Upper lobe of left lung (tissue), 6 donors: ENCODE results near the gene RHBDF1. TPM values are rescaled to one million over a fixed set of nuclear protein-coding genes. Genes with fewer than 3 reads are reported as not detected.
"Not testable (repeated sequence)": the region's sequence is repeated elsewhere in the genome, so short reads cannot be mapped to it uniquely, and the experiment has no call there.

Source experiments
- ATAC-seq, 2 donors: fragments of 200-7000 bp; cut with Tn5 transposase; one replicate each; pipeline ENCODE4 v1.9.1; 2022; ENCODE audit warnings: mild to moderate bottlenecking in 2 of 2, moderate library complexity in 2 of 2; ENCODE audit not compliant: low FRiP score in 2 of 2
- DNase-seq, 2 donors: peaks; one replicate each; pipeline ENCODE4 v3.0.0-alpha.2; 2019 to 2020
- H3K27ac ChIP-seq, 4 donors: fragments of 200-600 bp; sonication (generic); one replicate each; pipeline ENCODE4 v1.5.1; 2016 to 2019
- H3K27me3 ChIP-seq, 4 donors: fragments of 200-600 bp; sonication (generic); one replicate each; pipeline ENCODE4 v1.5.1; 2017 to 2019
- H3K36me3 ChIP-seq, 4 donors: fragments of 200-600 bp; sonication (generic); one replicate each; pipeline ENCODE4 v1.5.1; 2016 to 2019
- H3K4me1 ChIP-seq, 4 donors: fragments of 200-600 bp; sonication (generic); one replicate each; pipeline ENCODE4 v1.5.1; 2018 to 2019
- H3K4me3 ChIP-seq, 4 donors: fragments of 200-600 bp; sonication (generic); one replicate each; pipeline ENCODE4 v1.5.1; 2017 to 2019; ENCODE audit warnings: mild to moderate bottlenecking in 2 of 4, moderate library complexity in 1 of 4
- H3K9me3 ChIP-seq, 4 donors: fragments of 200-600 bp; sonication (generic); one replicate each; pipeline ENCODE4 v1.5.1; 2018 to 2019
- EP300 ChIP-seq, 4 donors: sonication (generic); formaldehyde crosslinking; IDR thresholded peaks; one replicate each; pipeline ENCODE4 v1.5.1; 2017; ENCODE audit warnings: antibody characterized with exemption in 4 of 4, control low read depth in 2 of 4
- POLR2A ChIP-seq, 4 donors: fragments of 450-650 bp; IDR thresholded peaks; one replicate each; pipeline ENCODE4 v1.5.1; 2016 to 2017; ENCODE audit warnings: antibody characterized with exemption in 4 of 4, mild to moderate bottlenecking in 2 of 4
- POLR2AphosphoS5 ChIP-seq, 2 donors: sonication (generic); formaldehyde crosslinking; IDR thresholded peaks; one replicate each; pipeline ENCODE4 v1.5.1; 2017; ENCODE audit warnings: antibody characterized with exemption in 2 of 2
- WGBS, 2 donors: methylation state at CpG; one replicate each; pipeline ENCODE4 v1.1.5; 2017 to 2018; 5-methylcytosine and 5-hydroxymethylcytosine counted together
- total RNA-seq, 6 donors: library from RNA; depleted of rRNA in 4 of 6; stranded (reverse); fragments of >200 nt in 4 of 6; gene quantifications; one replicate each; pipeline versions ENCODE4 v1.1.0 to v1.2.1, GENCODE V29; 2016 to 2021
- TF ChIP-seq, protein P1 (sequence below), 6 experiments: fragments of 450-650 bp in 4 of 6; fragments of 200-600 bp in 2 of 6; sonication (generic) in 2 of 6; IDR thresholded peaks; one replicate each; pipeline ENCODE4 v1.5.1; 2016 to 2019; ENCODE audit warnings: antibody characterized with exemption in 6 of 6
- donor health status: DM: no; HTN: no; CAD: no; lungs with moderate emphysema.
- donor health status: DM: no; HTN: yes; CAD: no; lungs with severe emphysema.

The RHBDF1 gene
- total RNA-seq, 6 donors from 2014 or later, result 24.4 to 110 (median 46.3) TPM

DNA sequence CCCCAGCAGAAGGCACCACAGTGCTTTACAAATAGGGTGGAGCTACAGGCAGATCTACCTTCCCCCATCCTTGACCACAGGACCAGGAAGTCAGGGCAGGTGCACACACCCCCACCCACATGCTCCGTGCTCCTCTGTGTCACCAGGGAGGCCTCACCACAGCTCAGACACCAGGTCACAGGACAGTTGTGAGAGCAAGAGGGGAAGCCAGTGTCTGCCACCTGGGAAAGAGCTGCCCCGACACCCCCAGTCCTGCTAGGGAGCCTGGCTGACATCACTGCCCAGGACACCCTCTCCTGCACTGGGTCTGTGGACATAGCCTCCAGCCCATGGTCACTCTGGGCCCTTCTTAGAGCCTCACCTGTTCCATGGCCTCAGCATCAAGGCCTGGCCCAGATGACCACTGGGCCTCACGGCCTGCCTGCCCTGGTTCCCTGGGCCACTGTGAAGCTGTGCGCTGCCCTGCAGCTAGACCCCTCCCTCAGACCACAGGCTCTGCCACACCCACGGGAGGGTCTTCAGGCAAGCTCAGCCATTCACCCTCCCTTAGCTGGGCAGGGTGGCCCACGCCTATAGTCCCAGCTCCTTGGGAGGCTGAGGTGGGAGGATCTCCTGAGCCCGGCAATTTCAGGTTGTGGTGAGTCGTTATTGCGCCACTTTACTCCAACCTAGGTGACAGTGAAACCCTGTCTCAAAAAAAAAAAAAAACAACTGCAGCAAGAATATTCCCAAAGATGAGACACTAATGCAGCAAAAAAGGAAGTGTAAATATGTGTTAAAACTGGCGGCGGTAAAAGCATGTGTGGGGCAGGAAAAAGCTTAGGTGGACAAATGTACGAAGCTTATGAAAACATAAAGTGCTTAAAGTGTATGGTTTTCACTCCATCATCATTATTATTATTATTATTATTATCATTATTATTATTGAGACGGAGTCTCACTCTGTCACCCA, 33.2 kb downstream of the RHBDF1 start:
- Histone ChIP-seq H3K9me3 (no peaks in the 10 kb centered on the region), H3K27ac (peak overlapping the region in 1 of 4 donors; percentile 39), H3K4me3 (no peak overlapping the region), H3K27me3 (no peaks in the 10 kb centered on the region), H3K36me3 (no peaks in the 10 kb centered on the region), H3K4me1 (peaks cover 0 to 19% (median 9%) of the 10 kb centered on the region in 4 donors)
- peak in 1 of 2 donors; percentile 67 for DNase-seq
- 72 to 82% methylated on average over 11 to 13 of the region's 13 CpGs for WGBS, 2 donors
- TF ChIP-seq EP300 (IDR thresholded peaks at IDR 0.05) (no peak), POLR2A (IDR thresholded peaks at IDR 0.05) (no peak), POLR2AphosphoS5 (IDR thresholded peaks at IDR 0.05) (no peak)
- TF ChIP-seq, protein P1, sequence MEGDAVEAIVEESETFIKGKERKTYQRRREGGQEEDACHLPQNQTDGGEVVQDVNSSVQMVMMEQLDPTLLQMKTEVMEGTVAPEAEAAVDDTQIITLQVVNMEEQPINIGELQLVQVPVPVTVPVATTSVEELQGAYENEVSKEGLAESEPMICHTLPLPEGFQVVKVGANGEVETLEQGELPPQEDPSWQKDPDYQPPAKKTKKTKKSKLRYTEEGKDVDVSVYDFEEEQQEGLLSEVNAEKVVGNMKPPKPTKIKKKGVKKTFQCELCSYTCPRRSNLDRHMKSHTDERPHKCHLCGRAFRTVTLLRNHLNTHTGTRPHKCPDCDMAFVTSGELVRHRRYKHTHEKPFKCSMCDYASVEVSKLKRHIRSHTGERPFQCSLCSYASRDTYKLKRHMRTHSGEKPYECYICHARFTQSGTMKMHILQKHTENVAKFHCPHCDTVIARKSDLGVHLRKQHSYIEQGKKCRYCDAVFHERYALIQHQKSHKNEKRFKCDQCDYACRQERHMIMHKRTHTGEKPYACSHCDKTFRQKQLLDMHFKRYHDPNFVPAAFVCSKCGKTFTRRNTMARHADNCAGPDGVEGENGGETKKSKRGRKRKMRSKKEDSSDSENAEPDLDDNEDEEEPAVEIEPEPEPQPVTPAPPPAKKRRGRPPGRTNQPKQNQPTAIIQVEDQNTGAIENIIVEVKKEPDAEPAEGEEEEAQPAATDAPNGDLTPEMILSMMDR (IDR thresholded peaks at IDR 0.05), result no peak
- peak; percentile 18 to 76 for ATAC-seq

DNA sequence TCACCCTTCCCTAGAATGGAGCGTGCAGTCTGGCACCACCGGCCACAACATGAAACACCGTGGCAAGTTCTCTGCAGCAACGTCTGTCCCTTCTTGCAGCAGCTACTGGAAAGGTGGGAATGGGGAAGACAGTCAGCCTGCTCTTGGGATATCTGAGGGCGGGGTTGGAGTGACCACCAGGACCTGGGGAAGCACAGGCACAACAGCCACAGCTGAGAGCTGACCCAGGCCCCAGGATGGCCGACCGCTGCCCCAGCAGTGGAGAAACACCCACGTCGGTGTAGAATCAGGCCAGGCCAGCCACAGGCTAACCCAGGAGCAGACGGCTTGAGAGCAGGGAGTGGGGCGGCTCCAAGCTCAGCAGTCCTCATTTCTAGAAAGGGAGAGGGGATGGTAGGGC, 34.2 kb downstream of the RHBDF1 start:
- not testable (repeated sequence) for H3K9me3 ChIP-seq, H3K36me3 ChIP-seq, DNase-seq, ATAC-seq, H3K27ac ChIP-seq, H3K27me3 ChIP-seq, H3K4me3 ChIP-seq
- WGBS, 2 donors, result 92 to 95% methylated on average over 8 to 11 of the region's 11 CpGs
- H3K4me1 ChIP-seq, result peaks cover 0 to 19% (median 9%) of the 10 kb centered on the region in 4 donors

DNA sequence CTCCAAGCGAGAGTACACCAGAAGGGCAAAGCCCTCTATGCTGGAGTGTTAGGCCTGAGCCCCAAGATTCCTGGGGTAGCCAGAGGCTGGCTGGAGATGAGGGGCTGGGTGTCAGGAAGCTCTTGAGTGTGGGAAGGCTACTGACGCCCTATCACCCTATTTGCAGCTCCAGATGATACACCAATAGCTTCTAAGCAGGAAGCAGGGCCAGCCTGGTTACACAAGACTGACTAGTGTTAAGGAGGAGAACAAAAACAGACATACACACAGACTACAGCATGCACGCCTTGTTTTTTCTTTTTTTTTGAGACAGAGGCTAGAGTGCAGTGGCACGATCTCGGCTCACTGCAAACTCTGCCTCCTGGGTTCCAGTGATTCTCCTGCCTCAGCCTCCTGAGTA, 34.9 kb downstream of the RHBDF1 start:
- ATAC-seq, result peak in 1 of 2 donors; percentile 27
- no peaks in the 10 kb centered on the region for H3K27me3 ChIP-seq
- TF ChIP-seq POLR2A (IDR thresholded peaks at IDR 0.05), result no peak
- TF ChIP-seq EP300 (IDR thresholded peaks at IDR 0.05), result no peak
- TF ChIP-seq POLR2AphosphoS5 (IDR thresholded peaks at IDR 0.05), result no peak
- TF ChIP-seq, protein P1 (IDR thresholded peaks at IDR 0.05), result no peak
- WGBS, 2 donors, result 81 to 90% methylated on average over 5 of the region's 5 CpGs
- no peaks in the 10 kb centered on the region for H3K9me3 ChIP-seq
- no peaks in the 10 kb centered on the region for H3K36me3 ChIP-seq
- no peak for DNase-seq
- H3K27ac ChIP-seq, result no peak overlapping the region
- H3K4me3 ChIP-seq, result no peak overlapping the region
- H3K4me1 ChIP-seq, result peaks cover 0 to 19% (median 9%) of the 10 kb centered on the region in 4 donors

DNA sequence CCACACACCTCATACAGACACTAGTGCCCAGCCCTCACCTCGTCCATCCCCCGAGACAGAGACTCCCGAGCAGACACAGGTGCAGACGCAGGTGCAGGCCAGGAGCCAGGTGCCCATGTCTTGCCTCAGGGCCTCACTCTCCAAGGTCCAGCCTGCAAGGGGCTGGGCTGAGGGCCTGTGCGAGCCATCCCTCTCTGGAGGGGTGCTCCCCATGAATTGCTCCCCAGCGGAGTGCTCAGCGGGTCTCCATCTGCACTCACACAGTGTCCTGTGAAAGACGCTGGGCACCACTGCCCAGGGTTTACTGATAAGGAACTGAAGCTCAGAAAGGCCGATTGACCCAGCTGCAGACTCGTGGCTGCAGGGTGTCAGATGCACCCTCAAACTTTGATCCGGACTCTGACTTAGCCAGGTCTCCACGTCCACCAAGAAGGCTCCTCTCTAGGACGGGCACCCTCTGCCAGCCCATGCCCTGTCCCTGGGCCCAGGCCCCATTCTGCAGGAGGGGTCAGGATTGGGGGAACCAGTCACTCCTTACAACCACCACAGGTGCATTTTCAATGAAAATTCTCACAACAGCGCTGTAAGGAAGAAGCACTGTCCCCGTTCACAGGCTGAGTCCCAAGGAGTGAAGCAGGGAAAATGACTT, 36.0 kb downstream of the RHBDF1 start:
- no peak for ATAC-seq
- 94 to 97% methylated on average over 4 to 15 of the region's 15 CpGs for WGBS, 2 donors
- Histone ChIP-seq H3K36me3 (no peaks in the 10 kb centered on the region), H3K9me3 (no peaks in the 10 kb centered on the region), H3K27ac (no peak overlapping the region), H3K4me3 (no peak overlapping the region), H3K27me3 (no peaks in the 10 kb centered on the region), H3K4me1 (peaks cover 0 to 19% (median 9%) of the 10 kb centered on the region in 4 donors)
- DNase-seq, result no peak
- TF ChIP-seq, protein P1 (IDR thresholded peaks at IDR 0.05), result no peak
- TF ChIP-seq POLR2A (IDR thresholded peaks at IDR 0.05), result no peak
- no peak for TF ChIP-seq POLR2AphosphoS5 (IDR thresholded peaks at IDR 0.05)
- no peak for TF ChIP-seq EP300 (IDR thresholded peaks at IDR 0.05)

DNA sequence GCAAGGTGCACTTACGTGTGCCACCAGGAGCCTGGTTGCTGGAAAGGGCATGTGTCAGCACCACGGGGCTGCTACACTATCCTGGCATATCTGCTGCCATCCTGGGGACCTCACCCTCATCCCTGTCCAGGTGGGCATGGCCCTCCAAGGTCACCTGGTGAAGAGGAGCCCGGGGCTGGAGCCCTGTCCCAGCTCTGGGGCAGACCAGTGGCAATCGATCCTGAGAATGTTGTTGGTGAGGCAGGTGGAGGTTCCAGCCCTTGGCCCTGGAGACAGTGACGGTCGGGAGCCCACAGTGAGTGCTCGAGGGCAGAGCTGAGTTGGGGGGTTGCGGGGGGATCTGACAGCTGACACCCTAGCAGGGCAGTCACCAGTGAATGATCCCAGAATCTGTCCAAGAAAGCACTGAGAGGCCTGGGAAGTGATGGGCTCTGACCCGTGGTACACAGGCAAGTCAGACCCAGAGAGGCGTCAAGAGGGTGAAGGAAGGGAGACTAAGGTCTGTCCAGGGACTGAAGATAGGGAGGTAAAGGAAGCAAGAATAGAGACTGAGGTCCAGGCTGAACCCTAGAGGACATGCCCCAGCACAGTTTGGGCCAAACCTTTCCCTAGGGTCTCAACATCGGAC, 36.6 kb downstream of the RHBDF1 start:
- peak overlapping the region in 2 of 4 donors; percentile 40 to 44 for H3K27ac ChIP-seq
- ATAC-seq (no peak), DNase-seq (no peak)
- H3K4me1 ChIP-seq, result peaks cover 0 to 19% (median 9%) of the 10 kb centered on the region in 4 donors
- no peaks in the 10 kb centered on the region for H3K36me3 ChIP-seq
- no peaks in the 10 kb centered on the region for H3K9me3 ChIP-seq
- no peak overlapping the region for H3K4me3 ChIP-seq
- no peak for TF ChIP-seq POLR2A (IDR thresholded peaks at IDR 0.05)
- TF ChIP-seq POLR2AphosphoS5 (IDR thresholded peaks at IDR 0.05), result no peak
- TF ChIP-seq, protein P1 (IDR thresholded peaks at IDR 0.05), result no peak
- no peak for TF ChIP-seq EP300 (IDR thresholded peaks at IDR 0.05)
- 85 to 94% methylated on average over 7 to 11 of the region's 11 CpGs for WGBS, 2 donors
- H3K27me3 ChIP-seq, result no peaks in the 10 kb centered on the region
